SJCRH30 (cell line): ENCODE measurements around the gene GRN. TPM values are rescaled to one million over a fixed set of nuclear protein-coding genes. Genes with fewer than 3 reads are reported as not detected.

Experiments used
- DNase-seq, 2 experiments: peaks; one replicate each; pipeline ENCODE4 v3.0.0-alpha.2; 2015 to 2020
- H3K27ac ChIP-seq: fragments of 250-450 bp; sonication (Bioruptor Pico); 2 replicates; pipeline ENCODE4 v1.5.1; 2020; ENCODE audit warnings: mild to moderate bottlenecking, moderate library complexity
- H3K27me3 ChIP-seq: fragments of 250-450 bp; sonication (Bioruptor Pico); 2 replicates; pipeline ENCODE4 v1.5.1; 2020; ENCODE audit warnings: mild to moderate bottlenecking, moderate library complexity
- H3K36me3 ChIP-seq: fragments of 250-450 bp; sonication (Bioruptor Pico); 2 replicates; pipeline ENCODE4 v1.5.1; 2020; ENCODE audit warnings: mild to moderate bottlenecking, moderate library complexity
- H3K4me1 ChIP-seq: fragments of 250-450 bp; sonication (Bioruptor Pico); 2 replicates; pipeline ENCODE4 v1.5.1; 2020; ENCODE audit warnings: mild to moderate bottlenecking, moderate library complexity
- H3K4me3 ChIP-seq: fragments of 250-450 bp; sonication (Bioruptor Pico); 2 replicates; pipeline ENCODE4 v1.5.1; 2020; ENCODE audit warnings: mild to moderate bottlenecking, moderate library complexity
- H3K9me3 ChIP-seq: fragments of 250-450 bp; sonication (Bioruptor Pico); replicated peaks from 2 replicates; pipeline ENCODE4 v1.5.1; 2020; ENCODE audit warnings: mild to moderate bottlenecking, moderate library complexity
- total RNA-seq: library from RNA; depleted of rRNA; stranded (reverse); fragments of >200 nt; shearing (Covaris generic); gene quantifications from 2 replicates; pipeline ENCODE4 v1.2.3, GENCODE V29; 2014; rRNA removed

GRN gene
- 74.4 and 77.2 TPM in 2 replicates for total RNA-seq

GRCh38 chr17:44344939-44345453, at the start of gene GRN:
Gene GRN (plus strand): TSS chr17:44345302. CDS start chr17:44349165, 3,863 bp downstream.
- peaks cover 3% of the 10 kb centered on the region; the same call in 1 of the 2 replicates for H3K4me1 ChIP-seq
- H3K9me3 ChIP-seq = no peaks in the 10 kb centered on the region
- no peak within 1 kb of the TSS for H3K27ac ChIP-seq

GRCh38 chr17:44297975-44298374, 47.1 kb upstream of the GRN start:
- no peaks in the 10 kb centered on the region for H3K9me3 ChIP-seq
- no peaks in the 10 kb centered on the region for H3K36me3 ChIP-seq
- no peak overlapping the region for H3K27ac ChIP-seq
- no peak overlapping the region for H3K4me3 ChIP-seq
- DNase-seq = no peak
- H3K27me3 ChIP-seq = peaks cover 3% of the 10 kb centered on the region; the same call in 1 of the 2 replicates
- H3K4me1 ChIP-seq = no peaks in the 10 kb centered on the region

More at GRCh38 chr17:44344939-44345453, at the start of gene GRN:
- H3K36me3 ChIP-seq = no peaks in the 10 kb centered on the region
- H3K27me3 ChIP-seq = no peaks in the 10 kb centered on the region
- peak; percentile 98 to 99 for DNase-seq
- peak within 1 kb of the TSS; percentile 62 for H3K4me3 ChIP-seq

DNA sequence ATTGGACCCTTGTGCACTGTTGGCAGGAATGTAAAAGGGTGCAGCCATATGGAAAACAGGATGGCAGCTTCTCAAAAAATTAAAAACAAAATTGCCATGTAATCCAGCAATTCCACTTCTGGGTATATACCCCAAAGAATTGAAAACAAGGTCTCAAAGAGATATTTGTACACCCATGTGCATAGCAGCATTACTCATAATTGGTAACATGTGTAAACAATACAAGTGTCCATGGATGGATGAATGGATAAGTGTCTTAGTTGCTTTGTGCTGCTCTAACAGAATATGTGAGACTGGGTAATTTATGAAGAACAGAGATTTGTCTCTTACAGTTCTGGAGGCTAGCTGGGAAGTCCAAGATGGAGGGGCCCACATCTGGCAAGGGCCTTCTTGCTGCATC, 40.5 kb upstream of the GRN start:
- Histone ChIP-seq H3K9me3 (no peaks in the 10 kb centered on the region), H3K27me3 (peaks cover 10% of the 10 kb centered on the region; the same call in 1 of the 2 replicates), H3K4me1 (peaks cover 4% of the 10 kb centered on the region; the same call in 1 of the 2 replicates), H3K36me3 (no peaks in the 10 kb centered on the region), H3K27ac (no peak overlapping the region), H3K4me3 (no peak overlapping the region)
- no peak for DNase-seq

DNA sequence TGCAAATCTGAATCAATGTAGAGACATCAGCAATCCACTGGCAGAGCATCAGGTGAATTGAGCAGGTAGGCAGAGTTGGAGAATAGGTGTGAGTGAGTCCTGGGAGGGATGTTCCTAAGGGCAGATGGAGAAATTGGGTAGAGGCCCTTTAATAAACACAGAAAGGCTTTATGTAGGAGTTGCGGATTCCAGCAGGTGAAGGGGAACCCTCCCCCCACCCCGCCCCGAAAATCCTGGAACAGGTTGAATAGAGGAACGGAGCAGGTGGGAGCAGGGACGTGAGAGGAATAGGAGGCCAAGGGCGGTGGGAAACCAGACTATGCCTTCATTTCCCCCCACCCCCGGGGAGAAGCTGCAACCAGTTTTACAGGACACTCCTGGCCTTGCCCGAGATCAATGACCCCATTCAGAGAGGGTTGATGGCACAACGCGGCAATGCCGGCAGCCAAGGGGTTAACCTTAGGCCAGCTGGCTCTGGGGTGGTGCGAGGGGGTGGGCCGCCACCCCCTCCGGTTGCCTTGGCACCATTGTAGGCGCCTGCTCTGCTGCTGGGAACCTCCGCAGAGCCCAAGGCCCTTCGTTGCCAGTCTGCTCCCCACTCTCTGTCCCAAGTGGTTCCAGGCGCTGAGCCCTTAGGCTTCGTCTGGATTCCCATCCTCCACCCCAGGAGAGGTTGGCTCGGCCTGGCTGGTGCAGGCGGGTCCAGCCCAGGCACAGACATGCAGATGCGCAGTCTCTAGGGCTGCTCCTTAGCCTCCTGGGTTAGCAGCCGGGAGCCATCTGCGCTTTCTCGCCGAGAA, 37.5 kb upstream of the GRN start:
- Histone ChIP-seq H3K36me3 (no peaks in the 10 kb centered on the region), H3K4me1 (peaks cover 4% of the 10 kb centered on the region; the same call in 1 of the 2 replicates), H3K27ac (no peak overlapping the region), H3K27me3 (peaks cover 10% of the 10 kb centered on the region; the same call in 1 of the 2 replicates), H3K9me3 (no peaks in the 10 kb centered on the region), H3K4me3 (peak overlapping the region; percentile 49)
- DNase-seq = peak; percentile 61 to 70

DNA sequence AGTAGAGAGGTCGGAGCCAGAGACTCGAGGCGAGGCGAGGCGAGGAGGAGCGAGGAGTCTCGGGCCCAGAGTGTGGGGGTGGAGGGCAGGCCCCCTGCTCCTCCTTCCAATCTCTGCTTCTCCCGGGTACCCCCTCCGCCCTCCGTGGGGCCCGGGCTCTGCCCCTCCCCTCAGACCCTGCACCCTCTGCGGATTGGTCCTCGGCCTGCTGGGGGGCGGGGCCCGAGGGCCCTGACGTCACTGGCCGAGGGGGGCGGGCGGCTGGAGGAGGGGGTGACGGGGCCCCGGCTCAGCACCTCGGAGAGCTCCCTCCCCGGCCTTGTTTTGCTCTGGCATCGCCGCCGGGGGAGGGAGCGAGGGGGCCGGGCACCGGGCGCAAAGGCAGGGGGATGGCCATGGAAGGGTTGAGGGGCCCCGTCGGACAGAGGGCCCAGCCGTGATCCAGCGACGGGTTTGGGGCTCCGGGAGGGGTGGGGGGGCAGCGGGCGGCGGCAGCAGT, 36.7 kb upstream of the GRN start, which contains the start of gene RUNDC3A:
RUNDC3A (plus strand) TSS at position 282 of the 499 bp plus-strand sequence. CDS start 232 bp downstream, outside the sequence.
- H3K4me1 ChIP-seq = peaks cover 4% of the 10 kb centered on the region; the same call in 1 of the 2 replicates
- no peaks in the 10 kb centered on the region for H3K9me3 ChIP-seq
- H3K4me3 ChIP-seq = peak within 1 kb of the TSS; percentile 49
- H3K27me3 ChIP-seq = 0 out of 2 replicates have a peak, but pooled peaks cover 6% of the 10 kb centered on the region
- DNase-seq = peak; percentile 93 to 94
- no peaks in the 10 kb centered on the region for H3K36me3 ChIP-seq
- no peak within 1 kb of the TSS for H3K27ac ChIP-seq

GRCh38 chr17:44308865-44309264, 36.2 kb upstream of the GRN start:
- DNase-seq = no peak
- H3K36me3 ChIP-seq = no peaks in the 10 kb centered on the region
- H3K4me3 ChIP-seq = no peak overlapping the region
- H3K4me1 ChIP-seq = peaks cover 4% of the 10 kb centered on the region; the same call in 1 of the 2 replicates
- no peak overlapping the region for H3K27ac ChIP-seq
- no peaks in the 10 kb centered on the region for H3K9me3 ChIP-seq
- H3K27me3 ChIP-seq = 0 out of 2 replicates have a peak, but pooled peaks cover 6% of the 10 kb centered on the region

DNA sequence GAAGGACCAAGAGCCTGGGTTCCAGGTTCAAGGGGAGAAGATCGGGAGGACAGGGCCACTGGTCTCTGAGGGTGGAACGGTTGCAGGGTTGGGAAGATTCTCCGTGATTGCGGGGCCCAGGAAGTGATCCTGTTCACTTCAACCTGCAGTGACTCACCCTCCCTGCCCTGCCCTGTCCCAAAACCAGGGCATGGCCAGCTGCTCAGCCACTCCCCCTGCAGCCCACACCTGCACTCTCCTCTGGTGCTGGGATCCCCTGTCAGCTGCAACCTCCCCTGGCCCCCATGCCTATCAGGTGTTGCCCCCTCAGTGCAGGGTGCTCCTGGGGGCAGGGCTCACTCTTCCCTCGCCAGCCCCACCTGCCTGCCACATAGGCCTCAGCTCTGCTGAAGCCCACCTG, 35.6 kb upstream of the GRN start:
- Histone ChIP-seq H3K27ac (no peak overlapping the region), H3K4me3 (no peak overlapping the region), H3K36me3 (no peaks in the 10 kb centered on the region), H3K27me3 (0 out of 2 replicates have a peak, but pooled peaks cover 6% of the 10 kb centered on the region), H3K4me1 (peaks cover 4% of the 10 kb centered on the region; the same call in 1 of the 2 replicates), H3K9me3 (no peaks in the 10 kb centered on the region)
- DNase-seq = no peak

GRCh38 chr17:44310188-44310587, 34.9 kb upstream of the GRN start:
- peaks cover 4% of the 10 kb centered on the region; the same call in 1 of the 2 replicates for H3K4me1 ChIP-seq
- no peaks in the 10 kb centered on the region for H3K9me3 ChIP-seq
- H3K27ac ChIP-seq = no peak overlapping the region
- no peak overlapping the region for H3K4me3 ChIP-seq
- H3K36me3 ChIP-seq = no peaks in the 10 kb centered on the region
- H3K27me3 ChIP-seq = 0 out of 2 replicates have a peak, but pooled peaks cover 6% of the 10 kb centered on the region
- DNase-seq = no peak

- no peak overlapping the region for H3K4me3 ChIP-seq
- DNase-seq = no peak
- no peaks in the 10 kb centered on the region for H3K36me3 ChIP-seq
- H3K27me3 ChIP-seq = 0 out of 2 replicates have a peak, but pooled peaks cover 6% of the 10 kb centered on the region
- no peaks in the 10 kb centered on the region for H3K9me3 ChIP-seq
- no peak overlapping the region for H3K27ac ChIP-seq
- peaks cover 4% of the 10 kb centered on the region; the same call in 1 of the 2 replicates for H3K4me1 ChIP-seq
These were observed 34.3 kb upstream of the GRN start for GRCh38 chr17:44310609-44311376.

- H3K36me3 ChIP-seq = no peaks in the 10 kb centered on the region
- no peaks in the 10 kb centered on the region for H3K9me3 ChIP-seq
- H3K27me3 ChIP-seq = 0 out of 2 replicates have a peak, but pooled peaks cover 6% of the 10 kb centered on the region
- no peak overlapping the region for H3K27ac ChIP-seq
- no peak for DNase-seq
- peaks cover 4% of the 10 kb centered on the region; the same call in 1 of the 2 replicates for H3K4me1 ChIP-seq
- H3K4me3 ChIP-seq = no peak overlapping the region
These were observed 33.4 kb upstream of the GRN start for GRCh38 chr17:44311562-44312181.

GRCh38 chr17:44312396-44313104, 32.6 kb upstream of the GRN start:
- Histone ChIP-seq H3K4me1 (peaks cover 3% of the 10 kb centered on the region; the same call in 1 of the 2 replicates), H3K27me3 (0 out of 2 replicates have a peak, but pooled peaks cover 2% of the 10 kb centered on the region), H3K4me3 (no peak overlapping the region), H3K36me3 (no peaks in the 10 kb centered on the region), H3K9me3 (no peaks in the 10 kb centered on the region), H3K27ac (no peak overlapping the region)
- no peak for DNase-seq

- Histone ChIP-seq H3K4me3 (no peak overlapping the region), H3K27me3 (no peaks in the 10 kb centered on the region), H3K9me3 (no peaks in the 10 kb centered on the region), H3K27ac (no peak overlapping the region), H3K4me1 (no peaks in the 10 kb centered on the region), H3K36me3 (no peaks in the 10 kb centered on the region)
- DNase-seq = no peak
These were observed 31.1 kb upstream of the GRN start for GRCh38 chr17:44314031-44314430.

GRCh38 chr17:44314524-44314868, 30.6 kb upstream of the GRN start:
- no peak for DNase-seq
- Histone ChIP-seq H3K9me3 (no peaks in the 10 kb centered on the region), H3K36me3 (no peaks in the 10 kb centered on the region; the same call in 1 of the 2 replicates), H3K27me3 (no peaks in the 10 kb centered on the region), H3K27ac (no peak overlapping the region), H3K4me1 (no peaks in the 10 kb centered on the region), H3K4me3 (no peak overlapping the region)
